ENCODE data around the gene SLC16A8. TPM values are rescaled to one million over a fixed set of nuclear protein-coding genes. Genes with fewer than 3 reads are reported as not detected.

SLC16A8 gene
- total and polyA plus RNA-seq, 2 experiments from 2014 or later: 0.52 to 0.66 TPM

DNA sequence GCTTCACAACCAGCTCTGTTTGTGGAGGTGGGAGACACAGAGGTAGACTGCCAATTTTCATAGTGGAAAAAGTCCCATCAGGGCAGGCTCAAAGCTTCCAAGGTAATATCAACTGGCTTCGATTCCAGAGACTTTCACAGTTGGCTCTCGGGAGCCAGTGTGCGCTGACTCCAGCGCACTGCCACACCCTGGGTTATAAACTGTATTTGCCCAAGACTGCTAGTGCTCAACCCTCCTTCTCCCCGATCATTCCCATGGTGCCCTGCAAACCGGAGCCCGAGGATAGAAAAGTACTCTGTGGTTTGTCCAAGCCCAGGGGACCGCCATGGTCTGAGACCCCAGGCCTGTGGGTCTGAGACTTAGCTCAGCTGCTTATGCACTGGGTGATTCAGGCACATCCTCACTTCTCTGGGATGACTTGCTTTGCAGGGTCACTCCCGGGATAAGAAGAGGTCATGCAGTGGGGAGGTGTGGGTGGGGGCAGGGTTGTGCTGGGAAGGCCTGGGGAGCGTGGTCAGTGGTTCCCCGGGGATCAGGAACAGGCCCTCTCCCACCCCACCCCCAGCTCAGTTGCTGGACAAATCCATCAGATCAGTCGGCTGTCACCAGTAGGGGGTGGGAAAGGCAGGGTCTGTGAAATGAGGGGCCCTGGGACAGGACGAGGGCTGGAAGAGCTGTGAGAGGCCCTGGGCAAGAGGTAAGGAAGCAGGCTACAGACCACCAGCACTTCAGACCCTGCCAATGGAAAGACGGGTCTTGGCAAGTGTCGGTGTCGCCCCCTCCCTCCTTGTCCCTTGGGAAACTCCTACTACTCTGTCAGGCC, 53.5 kb downstream of the SLC16A8 start:
- Mint-ChIP-seq H3K4me3 (no peak overlapping the region), H3K4me1 (peaks cover 32% of the 10 kb centered on the region), H3K9me3 (no peaks in the 10 kb centered on the region), H3K27ac (no peak overlapping the region), H3K36me3 (ENCODE audit: low read depth) (no peaks in the 10 kb centered on the region; the same call in 2 of the 3 replicates), H3K27me3 (ENCODE audit: insufficient read depth, low read depth, poor library complexity) (peaks cover 29% of the 10 kb centered on the region)
- Histone ChIP-seq H3K4me1 (ENCODE audit: insufficient read depth) (peaks cover 17% of the 10 kb centered on the region; the same call in 1 of the 2 replicates), H3K36me3 (ENCODE audit: insufficient read depth) (no peaks in the 10 kb centered on the region), H3K27me3 (ENCODE audit: insufficient read depth) (no peaks in the 10 kb centered on the region), H2AFZ (no peak overlapping the region), H3K4me3 (no peak overlapping the region), H3K4me2 (no peak overlapping the region), H3K79me2 (replicated peaks; ENCODE audit: insufficient read depth) (no peaks in the 10 kb centered on the region), H3F3A (replicated peaks; ENCODE audit: low read depth) (0 out of 2 replicates have a peak, but pooled peaks cover 3% of the 10 kb centered on the region), H4K20me1 (replicated peaks; ENCODE audit: insufficient read depth) (no peaks in the 10 kb centered on the region), H3K9me2 (ENCODE audit: insufficient read depth) (no peaks in the 10 kb centered on the region), H3K27ac (ENCODE audit: low read depth) (no peak overlapping the region)
- TF ChIP-seq, protein P1, sequence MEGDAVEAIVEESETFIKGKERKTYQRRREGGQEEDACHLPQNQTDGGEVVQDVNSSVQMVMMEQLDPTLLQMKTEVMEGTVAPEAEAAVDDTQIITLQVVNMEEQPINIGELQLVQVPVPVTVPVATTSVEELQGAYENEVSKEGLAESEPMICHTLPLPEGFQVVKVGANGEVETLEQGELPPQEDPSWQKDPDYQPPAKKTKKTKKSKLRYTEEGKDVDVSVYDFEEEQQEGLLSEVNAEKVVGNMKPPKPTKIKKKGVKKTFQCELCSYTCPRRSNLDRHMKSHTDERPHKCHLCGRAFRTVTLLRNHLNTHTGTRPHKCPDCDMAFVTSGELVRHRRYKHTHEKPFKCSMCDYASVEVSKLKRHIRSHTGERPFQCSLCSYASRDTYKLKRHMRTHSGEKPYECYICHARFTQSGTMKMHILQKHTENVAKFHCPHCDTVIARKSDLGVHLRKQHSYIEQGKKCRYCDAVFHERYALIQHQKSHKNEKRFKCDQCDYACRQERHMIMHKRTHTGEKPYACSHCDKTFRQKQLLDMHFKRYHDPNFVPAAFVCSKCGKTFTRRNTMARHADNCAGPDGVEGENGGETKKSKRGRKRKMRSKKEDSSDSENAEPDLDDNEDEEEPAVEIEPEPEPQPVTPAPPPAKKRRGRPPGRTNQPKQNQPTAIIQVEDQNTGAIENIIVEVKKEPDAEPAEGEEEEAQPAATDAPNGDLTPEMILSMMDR (conservative IDR thresholded peaks at IDR 0.05; ENCODE audit: low read depth in 2 of 2): peak in 1 of 2 experiments; percentile 17; a peak in 1 of 4 replicates
- TF ChIP-seq, protein P2, sequence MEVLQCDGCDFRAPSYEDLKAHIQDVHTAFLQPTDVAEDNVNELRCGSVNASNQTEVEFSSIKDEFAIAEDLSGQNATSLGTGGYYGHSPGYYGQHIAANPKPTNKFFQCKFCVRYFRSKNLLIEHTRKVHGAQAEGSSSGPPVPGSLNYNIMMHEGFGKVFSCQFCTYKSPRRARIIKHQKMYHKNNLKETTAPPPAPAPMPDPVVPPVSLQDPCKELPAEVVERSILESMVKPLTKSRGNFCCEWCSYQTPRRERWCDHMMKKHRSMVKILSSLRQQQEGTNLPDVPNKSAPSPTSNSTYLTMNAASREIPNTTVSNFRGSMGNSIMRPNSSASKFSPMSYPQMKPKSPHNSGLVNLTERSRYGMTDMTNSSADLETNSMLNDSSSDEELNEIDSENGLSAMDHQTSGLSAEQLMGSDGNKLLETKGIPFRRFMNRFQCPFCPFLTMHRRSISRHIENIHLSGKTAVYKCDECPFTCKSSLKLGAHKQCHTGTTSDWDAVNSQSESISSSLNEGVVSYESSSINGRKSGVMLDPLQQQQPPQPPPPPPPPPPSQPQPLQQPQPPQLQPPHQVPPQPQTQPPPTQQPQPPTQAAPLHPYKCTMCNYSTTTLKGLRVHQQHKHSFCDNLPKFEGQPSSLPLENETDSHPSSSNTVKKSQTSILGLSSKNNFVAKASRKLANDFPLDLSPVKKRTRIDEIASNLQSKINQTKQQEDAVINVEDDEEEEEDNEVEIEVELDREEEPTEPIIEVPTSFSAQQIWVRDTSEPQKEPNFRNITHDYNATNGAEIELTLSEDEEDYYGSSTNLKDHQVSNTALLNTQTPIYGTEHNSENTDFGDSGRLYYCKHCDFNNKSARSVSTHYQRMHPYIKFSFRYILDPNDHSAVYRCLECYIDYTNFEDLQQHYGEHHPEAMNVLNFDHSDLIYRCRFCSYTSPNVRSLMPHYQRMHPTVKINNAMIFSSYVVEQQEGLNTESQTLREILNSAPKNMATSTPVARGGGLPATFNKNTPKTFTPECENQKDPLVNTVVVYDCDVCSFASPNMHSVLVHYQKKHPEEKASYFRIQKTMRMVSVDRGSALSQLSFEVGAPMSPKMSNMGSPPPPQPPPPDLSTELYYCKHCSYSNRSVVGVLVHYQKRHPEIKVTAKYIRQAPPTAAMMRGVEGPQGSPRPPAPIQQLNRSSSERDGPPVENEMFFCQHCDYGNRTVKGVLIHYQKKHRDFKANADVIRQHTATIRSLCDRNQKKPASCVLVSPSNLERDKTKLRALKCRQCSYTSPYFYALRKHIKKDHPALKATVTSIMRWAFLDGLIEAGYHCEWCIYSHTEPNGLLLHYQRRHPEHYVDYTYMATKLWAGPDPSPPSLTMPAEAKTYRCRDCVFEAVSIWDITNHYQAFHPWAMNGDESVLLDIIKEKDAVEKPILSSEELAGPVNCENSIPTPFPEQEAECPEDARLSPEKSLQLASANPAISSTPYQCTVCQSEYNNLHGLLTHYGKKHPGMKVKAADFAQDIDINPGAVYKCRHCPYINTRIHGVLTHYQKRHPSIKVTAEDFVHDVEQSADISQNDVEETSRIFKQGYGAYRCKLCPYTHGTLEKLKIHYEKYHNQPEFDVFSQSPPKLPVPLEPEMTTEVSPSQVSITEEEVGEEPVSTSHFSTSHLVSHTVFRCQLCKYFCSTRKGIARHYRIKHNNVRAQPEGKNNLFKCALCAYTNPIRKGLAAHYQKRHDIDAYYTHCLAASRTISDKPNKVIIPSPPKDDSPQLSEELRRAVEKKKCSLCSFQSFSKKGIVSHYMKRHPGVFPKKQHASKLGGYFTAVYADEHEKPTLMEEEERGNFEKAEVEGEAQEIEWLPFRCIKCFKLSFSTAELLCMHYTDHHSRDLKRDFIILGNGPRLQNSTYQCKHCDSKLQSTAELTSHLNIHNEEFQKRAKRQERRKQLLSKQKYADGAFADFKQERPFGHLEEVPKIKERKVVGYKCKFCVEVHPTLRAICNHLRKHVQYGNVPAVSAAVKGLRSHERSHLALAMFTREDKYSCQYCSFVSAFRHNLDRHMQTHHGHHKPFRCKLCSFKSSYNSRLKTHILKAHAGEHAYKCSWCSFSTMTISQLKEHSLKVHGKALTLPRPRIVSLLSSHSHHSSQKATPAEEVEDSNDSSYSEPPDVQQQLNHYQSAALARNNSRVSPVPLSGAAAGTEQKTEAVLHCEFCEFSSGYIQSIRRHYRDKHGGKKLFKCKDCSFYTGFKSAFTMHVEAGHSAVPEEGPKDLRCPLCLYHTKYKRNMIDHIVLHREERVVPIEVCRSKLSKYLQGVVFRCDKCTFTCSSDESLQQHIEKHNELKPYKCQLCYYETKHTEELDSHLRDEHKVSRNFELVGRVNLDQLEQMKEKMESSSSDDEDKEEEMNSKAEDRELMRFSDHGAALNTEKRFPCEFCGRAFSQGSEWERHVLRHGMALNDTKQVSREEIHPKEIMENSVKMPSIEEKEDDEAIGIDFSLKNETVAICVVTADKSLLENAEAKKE (CRISPR knock-in tag; IDR thresholded peaks at IDR 0.05): no peak
- DNase-seq (ENCODE audit: low spot score): peak; percentile 41
- no peak for ATAC-seq
